Measurements from ENCODE around the gene C22orf15. TPM values are rescaled to one million over a fixed set of nuclear protein-coding genes. Genes with fewer than 3 reads are reported as not detected.

C22orf15 gene
- total RNA-seq, 1 donor from 2014 or later: not detected

GRCh38 chr22:23756891-23757290 is 5.9 kb upstream of the C22orf15 start:
- no peak for TF ChIP-seq CTCF (IDR thresholded peaks at IDR 0.05; ENCODE audit: insufficient read depth, low read length, severe bottlenecking)
- Histone ChIP-seq H3K36me3 (ENCODE audit: control insufficient read depth, insufficient read depth, low read length) (no peaks in the 10 kb centered on the region), H3K27me3 (ENCODE audit: control insufficient read depth, insufficient read depth, low read length) (no peaks in the 10 kb centered on the region), H3K4me3 (ENCODE audit: low read depth, low read length) (no peak overlapping the region)
- FAIRE-seq (no peak), DNase-seq (ENCODE audit: low read depth) (no peak)

GRCh38 chr22:23759566-23759965 is 3.2 kb upstream of the C22orf15 start:
- DNase-seq (ENCODE audit: low read depth): no peak
- Histone ChIP-seq H3K4me3 (ENCODE audit: low read depth, low read length) (no peak overlapping the region), H3K27me3 (ENCODE audit: control insufficient read depth, insufficient read depth, low read length) (no peaks in the 10 kb centered on the region), H3K36me3 (ENCODE audit: control insufficient read depth, insufficient read depth, low read length) (no peaks in the 10 kb centered on the region)
- no peak for TF ChIP-seq CTCF (IDR thresholded peaks at IDR 0.05; ENCODE audit: insufficient read depth, low read length, severe bottlenecking)
- FAIRE-seq: no peak

- no peaks in the 10 kb centered on the region for H3K36me3 ChIP-seq (ENCODE audit: control insufficient read depth, insufficient read depth, low read length)
- H3K27me3 ChIP-seq (ENCODE audit: control insufficient read depth, insufficient read depth, low read length): no peaks in the 10 kb centered on the region
- no peak for TF ChIP-seq CTCF (IDR thresholded peaks at IDR 0.05; ENCODE audit: insufficient read depth, low read length, severe bottlenecking)
- no peak for FAIRE-seq
- no peak for DNase-seq (ENCODE audit: low read depth)
- H3K4me3 ChIP-seq (ENCODE audit: low read depth, low read length): no peak overlapping the region
These were observed 2.7 kb upstream of the C22orf15 start for GRCh38 chr22:23760056-23760455.

GRCh38 chr22:23763579-23763945 is 772 bp downstream of the C22orf15 start:
- no peak for DNase-seq (ENCODE audit: low read depth)
- TF ChIP-seq CTCF (IDR thresholded peaks at IDR 0.05; ENCODE audit: insufficient read depth, low read length, severe bottlenecking): no peak
- H3K36me3 ChIP-seq (ENCODE audit: control insufficient read depth, insufficient read depth, low read length): no peaks in the 10 kb centered on the region
- no peak overlapping the region for H3K4me3 ChIP-seq (ENCODE audit: low read depth, low read length)
- H3K27me3 ChIP-seq (ENCODE audit: control insufficient read depth, insufficient read depth, low read length): no peaks in the 10 kb centered on the region
- FAIRE-seq: no peak

GRCh38 chr22:23763954-23764353 is 1.2 kb downstream of the C22orf15 start:
- no peak for TF ChIP-seq CTCF (IDR thresholded peaks at IDR 0.05; ENCODE audit: insufficient read depth, low read length, severe bottlenecking)
- Histone ChIP-seq H3K4me3 (ENCODE audit: low read depth, low read length) (no peak overlapping the region), H3K27me3 (ENCODE audit: control insufficient read depth, insufficient read depth, low read length) (no peaks in the 10 kb centered on the region), H3K36me3 (ENCODE audit: control insufficient read depth, insufficient read depth, low read length) (no peaks in the 10 kb centered on the region)
- no peak for DNase-seq (ENCODE audit: low read depth)
- no peak for FAIRE-seq

Measured in bronchial epithelial cell (primary cell).